ENCODE data around the gene BUD31.

GRCh38 chr7:99448855-99449254 lies 40.1 kb downstream of the BUD31 start:
- TF ChIP-seq CTCF (IDR thresholded peaks at IDR 0.05) (no peak), ZFX (IDR thresholded peaks at IDR 0.05; ENCODE audit: borderline replicate concordance) (no peak)
